HG02798 (cell line): ENCODE measurements around the gene LGALSL.

Experiments
- ATAC-seq: cut with Tn5 transposase; IDR thresholded peaks from one replicate; pipeline ENCODE4 v1.9.1; 2021; ENCODE audit warnings: mild to moderate bottlenecking; ENCODE audit not compliant: unreplicated experiment, poor library complexity

LGALSL gene

GRCh38 chr2:64488050-64488974 lies 34.4 kb downstream of the LGALSL start:
- peak; percentile 80 for ATAC-seq

- ATAC-seq, result no peak
Measured at GRCh38 chr2:64489081-64489751, 35.3 kb downstream of the LGALSL start.

- no peak for ATAC-seq
Measured at GRCh38 chr2:64491426-64491825, 37.5 kb downstream of the LGALSL start.

- no peak for ATAC-seq
Measured at GRCh38 chr2:64492272-64492671, 38.3 kb downstream of the LGALSL start.

GRCh38 chr2:64492821-64493220 lies 38.9 kb downstream of the LGALSL start:
- no peak for ATAC-seq

GRCh38 chr2:64493788-64494187 lies 39.8 kb downstream of the LGALSL start:
- ATAC-seq, result no peak

- no peak for ATAC-seq
Measured at GRCh38 chr2:64498438-64498837, 44.5 kb downstream of the LGALSL start.

GRCh38 chr2:64500549-64500948 lies 46.6 kb downstream of the LGALSL start:
- no peak for ATAC-seq

GRCh38 chr2:64501946-64502345 lies 48.0 kb downstream of the LGALSL start:
- ATAC-seq, result no peak

- no peak for ATAC-seq
Measured at GRCh38 chr2:64502860-64503259, 48.9 kb downstream of the LGALSL start.

GRCh38 chr2:64504774-64505720 lies 51.1 kb downstream of the LGALSL start:
- no peak for ATAC-seq

GRCh38 chr2:64506686-64507085 lies 52.7 kb downstream of the LGALSL start:
- no peak for ATAC-seq
